Ishikawa (cell line): ENCODE results near the gene KXD1.

Source experiments
- CREB1 ChIP-seq: IDR thresholded peaks from 2 replicates; pipeline ENCODE4 v1.6.1; 2012; ENCODE audit warnings: low read depth
- EP300 ChIP-seq: IDR thresholded peaks from 2 replicates; pipeline ENCODE4 v1.6.1; 2012; ENCODE audit warnings: borderline replicate concordance
- NFIC ChIP-seq: IDR thresholded peaks from 2 replicates; pipeline ENCODE4 v1.6.1; 2012
- RAD21 ChIP-seq: IDR thresholded peaks from 2 replicates; pipeline ENCODE4 v1.6.1; 2012; ENCODE audit warnings: low read depth
- TAF1 ChIP-seq: IDR thresholded peaks from 2 replicates; pipeline ENCODE4 v1.6.1; 2012; ENCODE audit warnings: low read depth, mild to moderate bottlenecking
- TEAD4 ChIP-seq: IDR thresholded peaks from 2 replicates; pipeline ENCODE4 v1.6.1; 2012
- USF1 ChIP-seq: IDR thresholded peaks from 2 replicates; pipeline ENCODE4 v1.6.1; 2012
- TF ChIP-seq, protein P1 (sequence below): IDR thresholded peaks from 2 replicates; pipeline ENCODE4 v1.6.1; 2012; ENCODE audit warnings: low read depth, mild to moderate bottlenecking

DNA sequence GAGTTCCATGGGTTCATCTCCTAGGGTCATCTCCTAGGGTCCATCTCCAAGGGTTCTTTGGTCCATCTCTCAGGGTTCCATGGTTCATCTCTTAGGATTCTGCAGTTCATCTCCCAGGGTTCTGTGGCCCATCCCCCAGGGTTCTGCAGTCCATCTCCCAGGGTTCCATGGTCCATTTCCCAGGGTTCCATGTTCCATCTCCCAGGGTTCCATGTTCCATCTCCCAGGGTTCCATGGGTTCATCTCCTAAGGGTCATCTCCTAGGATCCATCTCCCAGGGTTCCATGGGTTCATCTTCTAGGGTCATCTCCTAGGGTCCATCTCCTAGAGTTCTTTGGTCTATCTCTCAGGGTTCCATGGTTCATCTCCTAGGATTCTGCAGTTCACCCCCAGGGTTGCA is 59.9 kb downstream of the KXD1 start:
- no peak for TF ChIP-seq TEAD4
- TF ChIP-seq EP300: no peak
- TF ChIP-seq CREB1: no peak
- no peak for TF ChIP-seq NFIC
- no peak for TF ChIP-seq TAF1
- no peak for TF ChIP-seq RAD21
- TF ChIP-seq USF1: no peak
- TF ChIP-seq, protein P1, sequence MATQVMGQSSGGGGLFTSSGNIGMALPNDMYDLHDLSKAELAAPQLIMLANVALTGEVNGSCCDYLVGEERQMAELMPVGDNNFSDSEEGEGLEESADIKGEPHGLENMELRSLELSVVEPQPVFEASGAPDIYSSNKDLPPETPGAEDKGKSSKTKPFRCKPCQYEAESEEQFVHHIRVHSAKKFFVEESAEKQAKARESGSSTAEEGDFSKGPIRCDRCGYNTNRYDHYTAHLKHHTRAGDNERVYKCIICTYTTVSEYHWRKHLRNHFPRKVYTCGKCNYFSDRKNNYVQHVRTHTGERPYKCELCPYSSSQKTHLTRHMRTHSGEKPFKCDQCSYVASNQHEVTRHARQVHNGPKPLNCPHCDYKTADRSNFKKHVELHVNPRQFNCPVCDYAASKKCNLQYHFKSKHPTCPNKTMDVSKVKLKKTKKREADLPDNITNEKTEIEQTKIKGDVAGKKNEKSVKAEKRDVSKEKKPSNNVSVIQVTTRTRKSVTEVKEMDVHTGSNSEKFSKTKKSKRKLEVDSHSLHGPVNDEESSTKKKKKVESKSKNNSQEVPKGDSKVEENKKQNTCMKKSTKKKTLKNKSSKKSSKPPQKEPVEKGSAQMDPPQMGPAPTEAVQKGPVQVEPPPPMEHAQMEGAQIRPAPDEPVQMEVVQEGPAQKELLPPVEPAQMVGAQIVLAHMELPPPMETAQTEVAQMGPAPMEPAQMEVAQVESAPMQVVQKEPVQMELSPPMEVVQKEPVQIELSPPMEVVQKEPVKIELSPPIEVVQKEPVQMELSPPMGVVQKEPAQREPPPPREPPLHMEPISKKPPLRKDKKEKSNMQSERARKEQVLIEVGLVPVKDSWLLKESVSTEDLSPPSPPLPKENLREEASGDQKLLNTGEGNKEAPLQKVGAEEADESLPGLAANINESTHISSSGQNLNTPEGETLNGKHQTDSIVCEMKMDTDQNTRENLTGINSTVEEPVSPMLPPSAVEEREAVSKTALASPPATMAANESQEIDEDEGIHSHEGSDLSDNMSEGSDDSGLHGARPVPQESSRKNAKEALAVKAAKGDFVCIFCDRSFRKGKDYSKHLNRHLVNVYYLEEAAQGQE: no peak
